ENCODE measurements around the gene PPT2. TPM values are rescaled to one million over a fixed set of nuclear protein-coding genes. Genes with fewer than 3 reads are reported as not detected.
A peak's percentile ranks its signal among the peaks of the same experiment; 100 is the strongest.

PPT2 gene
- total RNA-seq, 2 donors from 2014 or later = 17.9 to 18.2 TPM

GRCh38 chr6:32114796-32115195, 39.1 kb upstream of the PPT2 start:
- ATAC-seq (replicated peaks in 1 of 2) (no peak), DNase-seq (no peak)
- peaks cover 14% of the 10 kb centered on the region for H3K4me1 Mint-ChIP-seq (ENCODE audit: low read depth)
- H3K4me3 Mint-ChIP-seq = no peak overlapping the region
- peaks cover 3% of the 10 kb centered on the region for H3K27me3 Mint-ChIP-seq (ENCODE audit: low read depth)
- peaks cover 0 to 4% of the 10 kb centered on the region in 2 donors for H3K36me3 Mint-ChIP-seq (ENCODE audit: insufficient read depth in 2 of 2)
- H3K27ac Mint-ChIP-seq = no peak overlapping the region
- H3K9me3 Mint-ChIP-seq = no peaks in the 10 kb centered on the region

- no peak for DNase-seq
- no peaks in the 10 kb centered on the region for H3K27me3 Mint-ChIP-seq (ENCODE audit: low read depth)
- H3K4me3 Mint-ChIP-seq = no peak overlapping the region
- peaks cover 0 to 4% of the 10 kb centered on the region in 2 donors for H3K36me3 Mint-ChIP-seq (ENCODE audit: insufficient read depth in 2 of 2)
- H3K4me1 Mint-ChIP-seq (ENCODE audit: low read depth) = peaks cover 12% of the 10 kb centered on the region
- no peaks in the 10 kb centered on the region for H3K9me3 Mint-ChIP-seq
- H3K27ac Mint-ChIP-seq = peak overlapping the region; percentile 20
- no peak for ATAC-seq (replicated peaks in 1 of 2)
These were observed 38.3 kb upstream of the PPT2 start for GRCh38 chr6:32115623-32116022.

- Mint-ChIP-seq H3K27ac (no peak overlapping the region), H3K4me1 (ENCODE audit: low read depth) (peaks cover 12% of the 10 kb centered on the region), H3K27me3 (ENCODE audit: low read depth) (no peaks in the 10 kb centered on the region), H3K4me3 (no peak overlapping the region), H3K9me3 (no peaks in the 10 kb centered on the region), H3K36me3 (ENCODE audit: insufficient read depth in 2 of 2) (peaks cover 0 to 10% of the 10 kb centered on the region in 2 donors)
- no peak for DNase-seq
- no peak for ATAC-seq (replicated peaks in 1 of 2)
These were observed 37.3 kb upstream of the PPT2 start for GRCh38 chr6:32116674-32117073.

GRCh38 chr6:32117461-32117860, 36.5 kb upstream of the PPT2 start:
- DNase-seq (no peak), ATAC-seq (replicated peaks in 1 of 2) (no peak)
- no peak overlapping the region for H3K4me3 Mint-ChIP-seq
- no peaks in the 10 kb centered on the region for H3K27me3 Mint-ChIP-seq (ENCODE audit: low read depth)
- H3K36me3 Mint-ChIP-seq (ENCODE audit: insufficient read depth in 2 of 2) = peaks cover 3 to 16% of the 10 kb centered on the region in 2 donors
- no peak overlapping the region for H3K27ac Mint-ChIP-seq
- H3K4me1 Mint-ChIP-seq (ENCODE audit: low read depth) = peaks cover 12% of the 10 kb centered on the region
- no peaks in the 10 kb centered on the region for H3K9me3 Mint-ChIP-seq

- Mint-ChIP-seq H3K4me3 (no peak overlapping the region), H3K36me3 (ENCODE audit: insufficient read depth in 2 of 2) (peaks cover 3 to 17% of the 10 kb centered on the region in 2 donors), H3K4me1 (ENCODE audit: low read depth) (peaks cover 12% of the 10 kb centered on the region), H3K9me3 (no peaks in the 10 kb centered on the region), H3K27me3 (ENCODE audit: low read depth) (no peaks in the 10 kb centered on the region), H3K27ac (no peak overlapping the region)
- peak; percentile 75 to 79 for DNase-seq
- ATAC-seq (replicated peaks in 1 of 2) = peak; percentile 89 to 90
These were observed 34.9 kb upstream of the PPT2 start for GRCh38 chr6:32118782-32119628.

- Mint-ChIP-seq H3K27me3 (ENCODE audit: low read depth) (no peaks in the 10 kb centered on the region), H3K9me3 (no peaks in the 10 kb centered on the region), H3K36me3 (ENCODE audit: insufficient read depth in 2 of 2) (peaks cover 6 to 23% of the 10 kb centered on the region in 2 donors), H3K27ac (no peak overlapping the region), H3K4me1 (ENCODE audit: low read depth) (peaks cover 12% of the 10 kb centered on the region), H3K4me3 (no peak overlapping the region)
- ATAC-seq (replicated peaks in 1 of 2) (no peak), DNase-seq (no peak)
These were observed 33.3 kb upstream of the PPT2 start for GRCh38 chr6:32120573-32121059.

- Mint-ChIP-seq H3K4me1 (ENCODE audit: low read depth) (peaks cover 38% of the 10 kb centered on the region), H3K36me3 (ENCODE audit: insufficient read depth in 2 of 2) (peaks cover 14 to 29% of the 10 kb centered on the region in 2 donors), H3K27ac (no peak overlapping the region), H3K4me3 (no peak overlapping the region), H3K9me3 (no peaks in the 10 kb centered on the region), H3K27me3 (ENCODE audit: low read depth) (no peaks in the 10 kb centered on the region)
- DNase-seq (no peak), ATAC-seq (replicated peaks in 1 of 2) (no peak)
These were observed 30.3 kb upstream of the PPT2 start for GRCh38 chr6:32123681-32124080.

GRCh38 chr6:32126880-32127279, 27.1 kb upstream of the PPT2 start:
- Mint-ChIP-seq H3K9me3 (peaks cover 0 to 2% of the 10 kb centered on the region in 2 donors), H3K27ac (peak overlapping the region; percentile 82), H3K4me3 (peak overlapping the region; percentile 87 to 100), H3K27me3 (ENCODE audit: low read depth) (no peaks in the 10 kb centered on the region), H3K36me3 (ENCODE audit: insufficient read depth in 2 of 2) (peaks cover 14 to 21% of the 10 kb centered on the region in 2 donors), H3K4me1 (ENCODE audit: low read depth) (peaks cover 43% of the 10 kb centered on the region)
- ATAC-seq (replicated peaks in 1 of 2) = no peak
- no peak for DNase-seq

- Mint-ChIP-seq H3K4me3 (peak overlapping the region; percentile 87 to 100), H3K27ac (peak overlapping the region; percentile 82), H3K9me3 (peaks cover 0 to 2% of the 10 kb centered on the region in 2 donors), H3K36me3 (ENCODE audit: insufficient read depth in 2 of 2) (peaks cover 11 to 17% of the 10 kb centered on the region in 2 donors), H3K4me1 (ENCODE audit: low read depth) (peaks cover 43% of the 10 kb centered on the region), H3K27me3 (ENCODE audit: low read depth) (no peaks in the 10 kb centered on the region)
- ATAC-seq (replicated peaks in 1 of 2) (no peak), DNase-seq (no peak)
These were observed 26.6 kb upstream of the PPT2 start for GRCh38 chr6:32127409-32127716.

GRCh38 chr6:32127717-32128592, 26.0 kb upstream of the PPT2 start, which contains the start of gene ATF6B:
Gene ATF6B, minus strand, starts transcription at chr6:32128246. Its CDS starts 39 bp downstream, at chr6:32128207.
- peaks cover 43% of the 10 kb centered on the region for H3K4me1 Mint-ChIP-seq (ENCODE audit: low read depth)
- ATAC-seq (replicated peaks in 1 of 2) (peak; percentile 91 to 92), DNase-seq (peak; percentile 95 to 99)
- peaks cover 11 to 17% of the 10 kb centered on the region in 2 donors for H3K36me3 Mint-ChIP-seq (ENCODE audit: insufficient read depth in 2 of 2)
- peak within 1 kb of the TSS; percentile 87 to 100 for H3K4me3 Mint-ChIP-seq
- H3K9me3 Mint-ChIP-seq = peaks cover 0 to 2% of the 10 kb centered on the region in 2 donors
- H3K27ac Mint-ChIP-seq = peak within 1 kb of the TSS; percentile 82
- no peaks in the 10 kb centered on the region for H3K27me3 Mint-ChIP-seq (ENCODE audit: low read depth)

GRCh38 chr6:32128751-32129296, 25.1 kb upstream of the PPT2 start:
- peaks cover 43% of the 10 kb centered on the region for H3K4me1 Mint-ChIP-seq (ENCODE audit: low read depth)
- H3K36me3 Mint-ChIP-seq (ENCODE audit: insufficient read depth in 2 of 2) = peaks cover 11 to 17% of the 10 kb centered on the region in 2 donors
- DNase-seq (no peak), ATAC-seq (replicated peaks in 1 of 2) (no peak)
- peak overlapping the region; percentile 82 for H3K27ac Mint-ChIP-seq
- peaks cover 0 to 2% of the 10 kb centered on the region in 2 donors for H3K9me3 Mint-ChIP-seq
- no peaks in the 10 kb centered on the region for H3K27me3 Mint-ChIP-seq (ENCODE audit: low read depth)
- H3K4me3 Mint-ChIP-seq = peak overlapping the region; percentile 87 to 100

GRCh38 chr6:32129297-32130088, 24.4 kb upstream of the PPT2 start:
- DNase-seq (no peak), ATAC-seq (replicated peaks in 1 of 2) (no peak)
- Mint-ChIP-seq H3K4me1 (ENCODE audit: low read depth) (peaks cover 43% of the 10 kb centered on the region), H3K4me3 (peak overlapping the region; percentile 87 to 100), H3K36me3 (ENCODE audit: insufficient read depth in 2 of 2) (peaks cover 8 to 11% of the 10 kb centered on the region in 2 donors), H3K27ac (peak overlapping the region; percentile 97), H3K27me3 (ENCODE audit: low read depth) (no peaks in the 10 kb centered on the region), H3K9me3 (peaks cover 0 to 2% of the 10 kb centered on the region in 2 donors)

All from activated T-cell treated with anti-CD3 and anti-CD28 coated beads, Interleukin-2, amount 50 U/mL, for 72 hours (primary cell).